HG03175 (cell line): ENCODE results near the gene RPL6.

Source experiments
- ATAC-seq: cut with Tn5 transposase; IDR thresholded peaks from one replicate; pipeline ENCODE4 v1.9.1; 2021; ENCODE audit warnings: mild to moderate bottlenecking, moderate library complexity; ENCODE audit not compliant: unreplicated experiment

RPL6 gene

GRCh38 chr12:112381406-112381882, 28.0 kb downstream of the RPL6 start:
- peak; percentile 49 for ATAC-seq

GRCh38 chr12:112380663-112381405, 28.6 kb downstream of the RPL6 start:
- no peak for ATAC-seq

GRCh38 chr12:112375105-112375504, 34.3 kb downstream of the RPL6 start:
- ATAC-seq = no peak

GRCh38 chr12:112374166-112374740, 35.2 kb downstream of the RPL6 start:
- no peak for ATAC-seq

GRCh38 chr12:112370868-112371510, 38.4 kb downstream of the RPL6 start:
- no peak for ATAC-seq

GRCh38 chr12:112370199-112370598, 39.2 kb downstream of the RPL6 start:
- ATAC-seq = no peak

- ATAC-seq = no peak
Observed at GRCh38 chr12:112368856-112369255, 40.5 kb downstream of the RPL6 start.

- ATAC-seq = no peak
Observed at GRCh38 chr12:112367965-112368364, 41.4 kb downstream of the RPL6 start.

GRCh38 chr12:112362310-112362709, 47.1 kb downstream of the RPL6 start:
- ATAC-seq = no peak

GRCh38 chr12:112361271-112361670, 48.1 kb downstream of the RPL6 start:
- no peak for ATAC-seq

- ATAC-seq = no peak
Observed at GRCh38 chr12:112359290-112359689, 50.1 kb downstream of the RPL6 start.

GRCh38 chr12:112357214-112357613, 52.2 kb downstream of the RPL6 start:
- ATAC-seq = no peak
